ENCODE measurements around the gene STK17B.

STK17B gene

GRCh38 chr2:196183528-196184231 is 12.3 kb upstream of the STK17B start:
- no peak for DNase-seq

- no peak for DNase-seq
Observed at GRCh38 chr2:196183172-196183473, 11.7 kb upstream of the STK17B start.

GRCh38 chr2:196182439-196183171 is 11.2 kb upstream of the STK17B start:
- no peak for DNase-seq

GRCh38 chr2:196181484-196181883 is 10.1 kb upstream of the STK17B start:
- DNase-seq, result no peak

GRCh38 chr2:196177124-196177523 is 5.7 kb upstream of the STK17B start:
- no peak for DNase-seq

- DNase-seq, result peak; percentile 87
Observed at GRCh38 chr2:196176142-196176738, 4.9 kb upstream of the STK17B start.

- DNase-seq, result no peak
Observed at GRCh38 chr2:196174404-196174803, 3.0 kb upstream of the STK17B start.

- DNase-seq, result no peak
Observed at GRCh38 chr2:196173505-196173904, 2.1 kb upstream of the STK17B start.

- DNase-seq, result no peak
Observed at GRCh38 chr2:196172951-196173350, 1.6 kb upstream of the STK17B start.

GRCh38 chr2:196171946-196172345 is 568 bp upstream of the STK17B start:
- DNase-seq, result no peak

GRCh38 chr2:196170606-196171247 is 651 bp downstream of the STK17B start:
- peak; percentile 34 for DNase-seq

- peak; percentile 25 for DNase-seq
Observed at GRCh38 chr2:196170213-196170605, 1.2 kb downstream of the STK17B start.

GRCh38 chr2:196169516-196169915 is 1.9 kb downstream of the STK17B start:
- no peak for DNase-seq

GRCh38 chr2:196168181-196168580 is 3.2 kb downstream of the STK17B start:
- DNase-seq, result no peak

GRCh38 chr2:196167666-196168065 is 3.7 kb downstream of the STK17B start:
- no peak for DNase-seq

GRCh38 chr2:196166876-196167275 is 4.5 kb downstream of the STK17B start:
- DNase-seq, result no peak

- DNase-seq, result no peak
Observed at GRCh38 chr2:196165016-196165415, 6.4 kb downstream of the STK17B start.

- no peak for DNase-seq
Observed at GRCh38 chr2:196163285-196163684, 8.1 kb downstream of the STK17B start.

GRCh38 chr2:196162586-196163175 is 8.7 kb downstream of the STK17B start:
- no peak for DNase-seq

- no peak for DNase-seq
Observed at GRCh38 chr2:196160946-196161345, 10.4 kb downstream of the STK17B start.

GRCh38 chr2:196160101-196160500 is 11.3 kb downstream of the STK17B start:
- peak; percentile 37 for DNase-seq

- DNase-seq, result no peak
Observed at GRCh38 chr2:196159221-196159892, 12.0 kb downstream of the STK17B start.

GRCh38 chr2:196155575-196155974 is 15.8 kb downstream of the STK17B start:
- no peak for DNase-seq

Data from activated effector memory CD4-positive, alpha-beta T cell treated with Interleukin-2 at 50 U/mL for 16 hours (primary cell).